H9 (cell line): Measurements from ENCODE around the gene ROR1. TPM values are rescaled to one million over a fixed set of nuclear protein-coding genes. Genes with fewer than 3 reads are reported as not detected.
A peak's percentile ranks its signal among the peaks of the same experiment; 100 is the strongest.

Experiments used
- DNase-seq: peaks from one replicate; pipeline ENCODE4 v3.0.0-alpha.2; 2017
- H2AFZ ChIP-seq: one replicate; pipeline ENCODE4 v1.6.1; 2013; ENCODE audit warnings: mild to moderate bottlenecking, low read length, control low read depth, moderate library complexity
- H2AK5ac ChIP-seq: 2 replicates; pipeline ENCODE4 v1.6.1; 2013; ENCODE audit warnings: low read length, control low read depth, mixed read lengths; ENCODE audit not compliant: insufficient read length
- H2BK120ac ChIP-seq: one replicate; pipeline ENCODE4 v1.6.1; 2013; ENCODE audit warnings: low read depth, mild to moderate bottlenecking, low read length, control low read depth, inconsistent platforms; ENCODE audit not compliant: poor library complexity, severe bottlenecking
- H2BK12ac ChIP-seq: 2 replicates; pipeline ENCODE4 v1.6.1; 2013; ENCODE audit warnings: low read length, control low read depth, mixed read lengths, low read depth; ENCODE audit not compliant: insufficient read length
- H2BK15ac ChIP-seq: 2 replicates; pipeline ENCODE4 v1.6.1; 2013; ENCODE audit warnings: low read depth, low read length, control low read depth
- H2BK20ac ChIP-seq: one replicate; pipeline ENCODE4 v1.6.1; 2013; ENCODE audit warnings: low read depth, mild to moderate bottlenecking, low read length, control low read depth, inconsistent platforms; ENCODE audit not compliant: poor library complexity, severe bottlenecking
- H2BK5ac ChIP-seq: 2 replicates; pipeline ENCODE4 v1.6.1; 2013; ENCODE audit warnings: low read length, control low read depth, mixed read lengths; ENCODE audit not compliant: insufficient read length
- H3K14ac ChIP-seq: 2 replicates; pipeline ENCODE4 v1.6.1; 2013; ENCODE audit warnings: low read length, control low read depth; ENCODE audit not compliant: insufficient read depth
- H3K18ac ChIP-seq: 2 replicates; pipeline ENCODE4 v1.6.1; 2013; ENCODE audit warnings: low read depth, mild to moderate bottlenecking, mixed read lengths, low read length, control low read depth; ENCODE audit not compliant: insufficient read length
- H3K23ac ChIP-seq: 2 replicates; pipeline ENCODE4 v1.6.1; 2013; ENCODE audit warnings: low read length, control low read depth, mixed read lengths, low read depth; ENCODE audit not compliant: insufficient read length
- H3K23me2 ChIP-seq: 2 replicates; pipeline ENCODE4 v1.6.1; 2013; ENCODE audit warnings: low read depth, mild to moderate bottlenecking, mixed read lengths, low read length, control low read depth; ENCODE audit not compliant: insufficient read length, poor library complexity, severe bottlenecking
- H3K27ac ChIP-seq: 2 replicates; pipeline ENCODE4 v1.5.1; 2013; ENCODE audit warnings: low read length, control low read depth, mixed read lengths, low read depth; ENCODE audit not compliant: insufficient read length
- H3K27me3 ChIP-seq: 2 replicates; pipeline ENCODE4 v1.6.1; 2013; ENCODE audit warnings: low read length, control low read depth, inconsistent platforms; ENCODE audit not compliant: insufficient read depth
- H3K4ac ChIP-seq: 2 replicates; pipeline ENCODE4 v1.6.1; 2013; ENCODE audit warnings: low read depth, mild to moderate bottlenecking, control low read depth, inconsistent platforms, low read length, moderate library complexity
- H3K4me1 ChIP-seq: 2 replicates; pipeline ENCODE4 v1.6.1; 2013; ENCODE audit warnings: low read length, control low read depth, inconsistent platforms; ENCODE audit not compliant: insufficient read depth
- H3K4me2 ChIP-seq: 2 replicates; pipeline ENCODE4 v1.6.1; 2013; ENCODE audit warnings: low read length, control low read depth, mixed read lengths; ENCODE audit not compliant: insufficient read length, insufficient read depth
- H3K56ac ChIP-seq: 2 replicates; pipeline ENCODE4 v1.6.1; 2013; ENCODE audit warnings: low read depth, mild to moderate bottlenecking, mixed read lengths, low read length, control low read depth; ENCODE audit not compliant: insufficient read length
- H3K79me1 ChIP-seq: 2 replicates; pipeline ENCODE4 v1.6.1; 2013; ENCODE audit warnings: low read depth, mild to moderate bottlenecking, moderate library complexity, low read length, control low read depth, inconsistent platforms; ENCODE audit not compliant: insufficient read depth, poor library complexity, severe bottlenecking
- H3K79me2 ChIP-seq: 2 replicates; pipeline ENCODE4 v1.6.1; 2013; ENCODE audit warnings: low read length, control low read depth, inconsistent platforms; ENCODE audit not compliant: insufficient read depth
- H3K9ac ChIP-seq: 2 replicates; pipeline ENCODE4 v1.6.1; 2013; ENCODE audit warnings: low read length, control low read depth, mixed read lengths; ENCODE audit not compliant: insufficient read length; ENCODE audit errors: extremely low read depth
- H3K9me3 ChIP-seq: one replicate; pipeline ENCODE4 v1.6.1; 2013; ENCODE audit warnings: low read depth, low read length, inconsistent platforms; ENCODE audit not compliant: control insufficient read depth
- H3T11ph ChIP-seq: one replicate; pipeline ENCODE4 v1.6.1; 2013; ENCODE audit warnings: mild to moderate bottlenecking, low read length, control low read depth, inconsistent platforms
- H4K20me1 ChIP-seq: one replicate; pipeline ENCODE4 v1.6.1; 2013; ENCODE audit not compliant: control insufficient read depth, insufficient read length, insufficient read depth
- H4K5ac ChIP-seq: 2 replicates; pipeline ENCODE4 v1.6.1; 2013; ENCODE audit warnings: low read depth, mild to moderate bottlenecking, mixed read lengths, low read length, control low read depth; ENCODE audit not compliant: insufficient read length
- H4K8ac ChIP-seq: replicated peaks from 2 replicates; pipeline ENCODE4 v1.6.1; 2013; ENCODE audit warnings: low read length, control low read depth, mixed read lengths, low read depth; ENCODE audit not compliant: insufficient read length
- H4K91ac ChIP-seq: 2 replicates; pipeline ENCODE4 v1.6.1; 2013; ENCODE audit warnings: low read depth, mild to moderate bottlenecking, moderate library complexity, mixed read lengths, low read length, control low read depth; ENCODE audit not compliant: insufficient read length
- H3K27ac Mint-ChIP-seq, 3 experiments: 2 replicates in 2 of 3; 3 replicates in 1 of 3; pipeline ENCODE4 v1.8.0; 2020 to 2021; ENCODE audit warnings: mixed read lengths in 3 of 3, mild to moderate bottlenecking in 1 of 3, moderate library complexity in 1 of 3
- H3K27me3 Mint-ChIP-seq: 2 replicates; pipeline ENCODE4 v1.8.0; 2021; ENCODE audit warnings: low read depth, mild to moderate bottlenecking, moderate library complexity, mixed read lengths
- H3K36me3 Mint-ChIP-seq, 3 experiments: 2 replicates in 2 of 3; 3 replicates in 1 of 3; pipeline ENCODE4 v1.8.0; 2020 to 2021; ENCODE audit warnings: low read depth in 3 of 3, mixed read lengths in 3 of 3; ENCODE audit not compliant: insufficient read depth in 1 of 3
- H3K4me1 Mint-ChIP-seq, 2 experiments: 2 replicates each; pipeline ENCODE4 v1.8.0; 2020; ENCODE audit warnings: mixed read lengths in 2 of 2
- H3K4me3 Mint-ChIP-seq, 2 experiments: 2 replicates in 1 of 2; 3 replicates in 1 of 2; pipeline ENCODE4 v1.8.0; 2020 to 2021; ENCODE audit warnings: mild to moderate bottlenecking in 2 of 2, mixed read lengths in 2 of 2, moderate library complexity in 1 of 2
- H3K9me3 Mint-ChIP-seq, 2 experiments: 2 replicates in 1 of 2; 3 replicates in 1 of 2; pipeline ENCODE4 v1.8.0; 2020; ENCODE audit warnings: mild to moderate bottlenecking in 2 of 2, mixed read lengths in 2 of 2, moderate library complexity in 1 of 2
- WGBS: extraction: QIAGEN DNeasy Blood & Tissue Kit; methylation state at CpG from one replicate; pipeline ENCODE4 v1.1.7; 2013; ENCODE audit warnings: missing lambda C conversion rate, low lambda C conversion rate, mixed read lengths; ENCODE audit not compliant: insufficient read length; ENCODE audit errors: extremely low coverage; 5-methylcytosine and 5-hydroxymethylcytosine counted together
- total RNA-seq: library from RNA; stranded (reverse); gene quantifications from 2 replicates; pipeline ENCODE4 v1.2.1, GENCODE V29; 2021
- TF ChIP-seq, protein P1 (sequence below): fragments of 200-600 bp; sonication (generic); conservative IDR thresholded peaks from 3 replicates; pipeline ENCODE4 v1.8.0; 2021; ENCODE audit warnings: antibody characterized with exemption, mild to moderate bottlenecking

ROR1 gene
- total RNA-seq, 1 experiment from 2014 or later: 75.9 TPM

DNA sequence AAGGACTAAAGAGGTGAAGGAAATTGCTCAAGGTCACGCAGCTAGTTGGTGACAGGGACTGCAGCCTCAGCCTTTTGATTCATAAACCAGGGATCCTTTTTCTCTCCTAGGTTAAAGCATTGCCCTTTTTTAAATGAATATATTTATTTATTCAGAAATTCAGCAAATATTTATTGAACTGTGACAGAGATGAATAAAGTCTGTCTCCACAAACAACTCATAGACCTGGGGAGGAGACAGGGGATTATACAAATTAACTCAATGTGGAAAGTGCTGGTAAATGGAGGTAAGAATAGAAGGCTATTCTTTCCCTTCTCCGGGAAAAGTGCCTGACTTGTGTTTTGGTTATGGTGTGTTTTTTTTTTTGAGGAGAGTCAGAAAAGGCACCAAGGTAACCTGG, 110.7 kb downstream of the ROR1 start:
- peaks cover 17% of the 10 kb centered on the region for H3K79me1 ChIP-seq
- H2BK120ac ChIP-seq: no peak overlapping the region
- H3K27ac ChIP-seq: no peak overlapping the region
- no peak overlapping the region for H2AK5ac ChIP-seq
- no peak overlapping the region for H3K4me2 ChIP-seq
- no peak overlapping the region for H2BK20ac ChIP-seq
- H3K27me3 ChIP-seq: no peaks in the 10 kb centered on the region
- no peak overlapping the region for H2BK5ac ChIP-seq
- TF ChIP-seq, protein P1, sequence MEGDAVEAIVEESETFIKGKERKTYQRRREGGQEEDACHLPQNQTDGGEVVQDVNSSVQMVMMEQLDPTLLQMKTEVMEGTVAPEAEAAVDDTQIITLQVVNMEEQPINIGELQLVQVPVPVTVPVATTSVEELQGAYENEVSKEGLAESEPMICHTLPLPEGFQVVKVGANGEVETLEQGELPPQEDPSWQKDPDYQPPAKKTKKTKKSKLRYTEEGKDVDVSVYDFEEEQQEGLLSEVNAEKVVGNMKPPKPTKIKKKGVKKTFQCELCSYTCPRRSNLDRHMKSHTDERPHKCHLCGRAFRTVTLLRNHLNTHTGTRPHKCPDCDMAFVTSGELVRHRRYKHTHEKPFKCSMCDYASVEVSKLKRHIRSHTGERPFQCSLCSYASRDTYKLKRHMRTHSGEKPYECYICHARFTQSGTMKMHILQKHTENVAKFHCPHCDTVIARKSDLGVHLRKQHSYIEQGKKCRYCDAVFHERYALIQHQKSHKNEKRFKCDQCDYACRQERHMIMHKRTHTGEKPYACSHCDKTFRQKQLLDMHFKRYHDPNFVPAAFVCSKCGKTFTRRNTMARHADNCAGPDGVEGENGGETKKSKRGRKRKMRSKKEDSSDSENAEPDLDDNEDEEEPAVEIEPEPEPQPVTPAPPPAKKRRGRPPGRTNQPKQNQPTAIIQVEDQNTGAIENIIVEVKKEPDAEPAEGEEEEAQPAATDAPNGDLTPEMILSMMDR: no peak
- H3K4me1 ChIP-seq: peaks cover 11% of the 10 kb centered on the region; the same call in 1 of the 2 replicates
- no peak overlapping the region for H2BK15ac ChIP-seq
- H2AFZ ChIP-seq: no peak overlapping the region
- H3T11ph ChIP-seq: no peak overlapping the region
- H3K9me3 ChIP-seq: no peaks in the 10 kb centered on the region
- H3K9ac ChIP-seq: no peak overlapping the region
- no peak overlapping the region for H4K91ac ChIP-seq
- H3K4me1 Mint-ChIP-seq: peaks cover 50 to 52% of the 10 kb centered on the region in 2 experiments
- H3K9me3 Mint-ChIP-seq: peaks cover 0 to 2% of the 10 kb centered on the region in 2 experiments; a peak in 2 of 5 replicates
- H4K8ac ChIP-seq: no peak overlapping the region
- no peak overlapping the region for H3K4ac ChIP-seq
- no peaks in the 10 kb centered on the region for H3K27me3 Mint-ChIP-seq
- no peak overlapping the region for H2BK12ac ChIP-seq
- H3K4me3 Mint-ChIP-seq: no peak overlapping the region
- no peak overlapping the region for H3K23ac ChIP-seq
- no peaks in the 10 kb centered on the region for H4K20me1 ChIP-seq
- no peak overlapping the region for H3K14ac ChIP-seq
- no peak for DNase-seq
- peaks cover 34% of the 10 kb centered on the region; the same call in 1 of the 2 replicates for H3K79me2 ChIP-seq
- no peak overlapping the region for H3K18ac ChIP-seq
- H3K23me2 ChIP-seq: no peaks in the 10 kb centered on the region
- H3K56ac ChIP-seq: no peak overlapping the region
- peak overlapping the region in 2 of 3 experiments; percentile 31 to 72; a peak in 1 of 7 replicates for H3K27ac Mint-ChIP-seq
- peaks cover 0 to 7% (median 4%) of the 10 kb centered on the region in 3 experiments for H3K36me3 Mint-ChIP-seq
- H4K5ac ChIP-seq: no peak overlapping the region
- WGBS: no CpG with 5 or more reads among the region's 2 CpGs
